ENCODE measurements around the gene CCDC12. TPM values are rescaled to one million over a fixed set of nuclear protein-coding genes. Genes with fewer than 3 reads are reported as not detected.
"Not testable (repeated sequence)": the region's sequence is repeated elsewhere in the genome, so short reads cannot be mapped to it uniquely, and the experiment has no call there.

The CCDC12 gene
- total RNA-seq, 1 experiment from 2014 or later, result 25.6 TPM

GRCh38 chr3:46923559-46924350, 52.8 kb downstream of the CCDC12 start:
- DNase-seq (ENCODE audit: low read depth), result no peak

- DNase-seq (ENCODE audit: low read depth), result no peak
Measured at GRCh38 chr3:46922871-46923558, 53.5 kb downstream of the CCDC12 start.

GRCh38 chr3:46922426-46922825, 54.1 kb downstream of the CCDC12 start:
- DNase-seq (ENCODE audit: low read depth), result no peak

- no peak for DNase-seq (ENCODE audit: low read depth)
Measured at GRCh38 chr3:46921871-46922271, 54.7 kb downstream of the CCDC12 start.

GRCh38 chr3:46921041-46921440, 55.5 kb downstream of the CCDC12 start:
- no peak for DNase-seq (ENCODE audit: low read depth)

- no peak for DNase-seq (ENCODE audit: low read depth)
Measured at GRCh38 chr3:46918634-46919033, 57.9 kb downstream of the CCDC12 start.

GRCh38 chr3:46918202-46918601, 58.3 kb downstream of the CCDC12 start:
- DNase-seq (ENCODE audit: low read depth), result no peak

GRCh38 chr3:46917257-46917656, 59.3 kb downstream of the CCDC12 start:
- DNase-seq (ENCODE audit: low read depth), result no peak

- DNase-seq (ENCODE audit: low read depth), result no peak
Measured at GRCh38 chr3:46916799-46917198, 59.7 kb downstream of the CCDC12 start.

GRCh38 chr3:46916278-46916677, 60.3 kb downstream of the CCDC12 start:
- no peak for DNase-seq (ENCODE audit: low read depth)

GRCh38 chr3:46915297-46915822, 61.2 kb downstream of the CCDC12 start:
- DNase-seq (ENCODE audit: low read depth), result no peak

- DNase-seq (ENCODE audit: low read depth), result no peak
Measured at GRCh38 chr3:46914849-46915248, 61.7 kb downstream of the CCDC12 start.

GRCh38 chr3:46913644-46914043, 62.9 kb downstream of the CCDC12 start:
- peak; percentile 88 for DNase-seq (ENCODE audit: low read depth)

- no peak for DNase-seq (ENCODE audit: low read depth)
Measured at GRCh38 chr3:46912986-46913385, 63.6 kb downstream of the CCDC12 start.

- DNase-seq (ENCODE audit: low read depth), result not testable (repeated sequence)
Measured at GRCh38 chr3:46910914-46911313, 65.6 kb downstream of the CCDC12 start.

- no peak for DNase-seq (ENCODE audit: low read depth)
Measured at GRCh38 chr3:46910166-46910760, 66.3 kb downstream of the CCDC12 start.

GRCh38 chr3:46909535-46910161, 66.9 kb downstream of the CCDC12 start:
- peak; percentile 74 for DNase-seq (ENCODE audit: low read depth)

GRCh38 chr3:46908986-46909534, 67.5 kb downstream of the CCDC12 start:
- DNase-seq (ENCODE audit: low read depth), result no peak

GRCh38 chr3:46908294-46908985, 68.1 kb downstream of the CCDC12 start:
- no peak for DNase-seq (ENCODE audit: low read depth)

- DNase-seq (ENCODE audit: low read depth), result no peak
Measured at GRCh38 chr3:46907960-46908293, 68.6 kb downstream of the CCDC12 start.

- no peak for DNase-seq (ENCODE audit: low read depth)
Measured at GRCh38 chr3:46907271-46907670, 69.3 kb downstream of the CCDC12 start.

Measured in M059J (cell line).